CD4-positive, alpha-beta T cell (primary cell): ENCODE results near the gene RPL18. TPM values are rescaled to one million over a fixed set of nuclear protein-coding genes. Genes with fewer than 3 reads are reported as not detected.
A peak's percentile ranks its signal among the peaks of the same experiment; 100 is the strongest.

Source experiments
- ATAC-seq: fragments of 200-7000 bp; cut with Tn5 transposase; one replicate; pipeline ENCODE4 v1.10.0; 2022; ENCODE audit warnings: mild to moderate bottlenecking; ENCODE audit not compliant: poor library complexity
- CTCF ChIA-PET: fragments of 350-600 bp; sonication (Branson Sonifier 250); formaldehyde crosslinking; loops from one replicate; lab custom pipeline; 2021; ENCODE audit warnings: antibody characterized with exemption, inconsistent platforms; lab: Charles Lee
- POLR2A ChIA-PET: fragments of 350-600 bp; sonication (Branson Sonifier 250); formaldehyde crosslinking; loops from one replicate; lab custom pipeline; 2021; ENCODE audit warnings: antibody characterized with exemption, inconsistent platforms; lab: Charles Lee
- DNase-seq, 14 experiments: peaks; one replicate each; pipeline ENCODE4 v3.0.0-alpha.2; 2013 to 2020; ENCODE audit warnings: mixed read lengths in 2 of 14
- H3K27ac ChIP-seq, 2 donors: one replicate each; pipeline versions ENCODE4 v1.5.1 to v1.7.0; 2013; ENCODE audit warnings: low read length in 2 of 2, low read depth in 1 of 2, mild to moderate bottlenecking in 1 of 2
- H3K27me3 ChIP-seq, 2 experiments: 1 replicate in 1 of 2; 2 replicates in 1 of 2; pipeline versions ENCODE4 v1.6.1 to v1.7.0; 2013; ENCODE audit warnings: low read length in 2 of 2, control low read depth in 1 of 2, mild to moderate bottlenecking in 1 of 2, moderate library complexity in 1 of 2; ENCODE audit not compliant: insufficient read depth in 2 of 2, control insufficient read depth in 1 of 2
- H3K36me3 ChIP-seq: one replicate; pipeline ENCODE4 v1.6.1; 2013; ENCODE audit warnings: low read length, control low read depth; ENCODE audit not compliant: insufficient read depth
- H3K4me1 ChIP-seq: one replicate; pipeline ENCODE4 v1.6.1; 2013; ENCODE audit warnings: low read length, control low read depth; ENCODE audit not compliant: insufficient read depth
- H3K4me3 ChIP-seq: one replicate; pipeline ENCODE4 v1.5.1; 2013; ENCODE audit warnings: mild to moderate bottlenecking, low read length, moderate library complexity
- H3K9me3 ChIP-seq, 2 experiments: 1 replicate in 1 of 2; 2 replicates in 1 of 2; pipeline versions ENCODE4 v1.6.1 to v1.7.0; 2013; ENCODE audit warnings: low read length in 2 of 2, mild to moderate bottlenecking in 2 of 2, control low read depth in 1 of 2, moderate library complexity in 1 of 2; ENCODE audit not compliant: control insufficient read depth in 1 of 2, insufficient read depth in 1 of 2
- H3K27ac Mint-ChIP-seq: one replicate; pipeline ENCODE4 v1.8.0; 2020; ENCODE audit warnings: mixed read lengths
- H3K27me3 Mint-ChIP-seq: one replicate; pipeline ENCODE4 v1.8.0; 2021; ENCODE audit warnings: mixed read lengths
- H3K36me3 Mint-ChIP-seq: one replicate; pipeline ENCODE4 v1.8.0; 2021; ENCODE audit warnings: low read depth, mixed read lengths
- H3K4me1 Mint-ChIP-seq: one replicate; pipeline ENCODE4 v1.8.0; 2021; ENCODE audit warnings: low read depth, mixed read lengths
- H3K4me3 Mint-ChIP-seq: one replicate; pipeline ENCODE4 v1.8.0; 2020; ENCODE audit warnings: mild to moderate bottlenecking, mixed read lengths
- H3K9me3 Mint-ChIP-seq: one replicate; pipeline ENCODE4 v1.8.0; 2020; ENCODE audit warnings: mixed read lengths
- intact Hi-C, 2 experiments: fragments of 100-400 bp; cut with DNase I in 1 of 2; cut with micrococcal nuclease in 1 of 2; formaldehyde crosslinking; loops; one replicate each; pipeline versions ENCODE4 v1.15.1 to v1.9.0; 2023 to 2025; cut with DNase I, micrococcal nuclease
- total RNA-seq, 174 experiments: library from RNA in 2 of 174; stranded (reverse) in 2 of 174; gene quantifications; one replicate each; pipeline ENCODE4 v1.2.3 and lab custom pipeline; 2021 to 2026
- TF ChIP-seq, protein P1 (sequence below): fragments of 200-600 bp; IDR thresholded peaks from one replicate; pipeline ENCODE4 v1.8.0; 2022; ENCODE audit warnings: antibody characterized with exemption, mild to moderate bottlenecking

The RPL18 gene
- total RNA-seq, 2 experiments from 2014 or later: 2,820 to 2,913 TPM

- no peaks in the 10 kb centered on the region for H3K36me3 ChIP-seq
- no peaks in the 10 kb centered on the region for H3K36me3 Mint-ChIP-seq
- no peak overlapping the region for H3K27ac ChIP-seq
- peak overlapping the region; percentile 1 for H3K27ac Mint-ChIP-seq
- peaks cover 61% of the 10 kb centered on the region for H3K4me1 ChIP-seq
- H3K4me3 ChIP-seq: no peak overlapping the region
- H3K4me3 Mint-ChIP-seq: peak overlapping the region; percentile 5
- no peaks in the 10 kb centered on the region for H3K27me3 ChIP-seq
- ChIA-PET CTCF (no interaction called here), POLR2A (interaction anchor here (0.9 to 1.2 kb wide), 2 partner anchors 9 to 24 kb away, joined by 3 read pairs; partner anchors contain the start of genes RPL18 and SPHK2)
- TF ChIP-seq, protein P1, sequence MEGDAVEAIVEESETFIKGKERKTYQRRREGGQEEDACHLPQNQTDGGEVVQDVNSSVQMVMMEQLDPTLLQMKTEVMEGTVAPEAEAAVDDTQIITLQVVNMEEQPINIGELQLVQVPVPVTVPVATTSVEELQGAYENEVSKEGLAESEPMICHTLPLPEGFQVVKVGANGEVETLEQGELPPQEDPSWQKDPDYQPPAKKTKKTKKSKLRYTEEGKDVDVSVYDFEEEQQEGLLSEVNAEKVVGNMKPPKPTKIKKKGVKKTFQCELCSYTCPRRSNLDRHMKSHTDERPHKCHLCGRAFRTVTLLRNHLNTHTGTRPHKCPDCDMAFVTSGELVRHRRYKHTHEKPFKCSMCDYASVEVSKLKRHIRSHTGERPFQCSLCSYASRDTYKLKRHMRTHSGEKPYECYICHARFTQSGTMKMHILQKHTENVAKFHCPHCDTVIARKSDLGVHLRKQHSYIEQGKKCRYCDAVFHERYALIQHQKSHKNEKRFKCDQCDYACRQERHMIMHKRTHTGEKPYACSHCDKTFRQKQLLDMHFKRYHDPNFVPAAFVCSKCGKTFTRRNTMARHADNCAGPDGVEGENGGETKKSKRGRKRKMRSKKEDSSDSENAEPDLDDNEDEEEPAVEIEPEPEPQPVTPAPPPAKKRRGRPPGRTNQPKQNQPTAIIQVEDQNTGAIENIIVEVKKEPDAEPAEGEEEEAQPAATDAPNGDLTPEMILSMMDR: no peak
- H3K4me1 Mint-ChIP-seq: peaks cover 53% of the 10 kb centered on the region
- no peaks in the 10 kb centered on the region for H3K9me3 Mint-ChIP-seq
- intact Hi-C loops: no loop called here
- no peak for DNase-seq
- no peaks in the 10 kb centered on the region for H3K27me3 Mint-ChIP-seq
- ATAC-seq: no peak
- H3K9me3 ChIP-seq: no peaks in the 10 kb centered on the region
Measured at GRCh38 chr19:48642862-48643261, 23.9 kb upstream of the RPL18 start.

GRCh38 chr19:48641850-48642249 is 22.9 kb upstream of the RPL18 start:
- Histone ChIP-seq H3K27me3 (no peaks in the 10 kb centered on the region), H3K9me3 (no peaks in the 10 kb centered on the region), H3K36me3 (no peaks in the 10 kb centered on the region), H3K4me3 (no peak overlapping the region), H3K27ac (no peak overlapping the region), H3K4me1 (peaks cover 54% of the 10 kb centered on the region)
- no peak for DNase-seq
- ChIA-PET CTCF (interaction anchor here (0.9 kb wide), 1 partner anchor 154 kb away, joined by 4 read pairs; no protein-coding TSS in a partner anchor), POLR2A (interaction anchor here (0.6 kb wide), 1 partner anchor 24 kb away, joined by 4 read pairs; no protein-coding TSS in a partner anchor)
- no peaks in the 10 kb centered on the region for H3K27me3 Mint-ChIP-seq
- TF ChIP-seq, protein P1: no peak
- intact Hi-C loops: no loop called here
- no peak for ATAC-seq
- H3K4me1 Mint-ChIP-seq: peaks cover 48% of the 10 kb centered on the region
- H3K4me3 Mint-ChIP-seq: no peak overlapping the region
- H3K36me3 Mint-ChIP-seq: no peaks in the 10 kb centered on the region
- no peaks in the 10 kb centered on the region for H3K9me3 Mint-ChIP-seq
- no peak overlapping the region for H3K27ac Mint-ChIP-seq

GRCh38 chr19:48639483-48640375 is 20.8 kb upstream of the RPL18 start:
- Mint-ChIP-seq H3K27me3 (no peaks in the 10 kb centered on the region), H3K4me3 (peak overlapping the region; percentile 26), H3K9me3 (no peaks in the 10 kb centered on the region), H3K27ac (peak overlapping the region; percentile 97), H3K4me1 (peaks cover 40% of the 10 kb centered on the region), H3K36me3 (peaks cover 13% of the 10 kb centered on the region)
- Histone ChIP-seq H3K36me3 (no peaks in the 10 kb centered on the region), H3K27me3 (no peaks in the 10 kb centered on the region), H3K4me1 (peaks cover 43% of the 10 kb centered on the region), H3K4me3 (no peak overlapping the region), H3K9me3 (no peaks in the 10 kb centered on the region), H3K27ac (no peak overlapping the region)
- CTCF ChIA-PET: no interaction called here
- TF ChIP-seq, protein P1: no peak
- no peak for ATAC-seq
- POLR2A ChIA-PET: interaction anchor here (3.6 kb wide), 1 partner anchor 16 kb away, joined by 38 read pairs; no protein-coding TSS in a partner anchor
- intact Hi-C loops: loop anchor here (2.0 to 10.0 kb wide), 5 partner anchors 38 to 1235 kb away; partner anchors contain the start of genes AKT1S1 (in 1 of the 2), C19orf73 (in 1 of the 2), PPFIA3 (in 1 of the 2) and TBC1D17 (in 1 of the 2)
- DNase-seq: peak in 4 of 14 experiments; percentile 36 to 62 (median 41)
